Germinal center (tissue), 1 donor: ENCODE data around the gene TAPBP.

Experiments used
- DNase-seq: peaks from one replicate; pipeline ENCODE4 v3.0.0; 2012; ENCODE audit warnings: mixed read lengths, low spot score

Gene TAPBP

GRCh38 chr6:33319939-33320314 lies 6.0 kb upstream of the TAPBP start:
- no peak for DNase-seq

GRCh38 chr6:33318426-33319073 lies 4.7 kb upstream of the TAPBP start:
- DNase-seq = no peak

- peak; percentile 91 for DNase-seq
These were observed 4.0 kb upstream of the TAPBP start, which contains the start of gene ZBTB22 for GRCh38 chr6:33317669-33318425. ZBTB22 (minus strand) TSS chr6:33317744; CDS start chr6:33316916, 828 bp downstream.

- DNase-seq = peak; percentile 84
These were observed 3.5 kb upstream of the TAPBP start for GRCh38 chr6:33317419-33317668.

- DNase-seq = no peak
These were observed 2.9 kb upstream of the TAPBP start for GRCh38 chr6:33316603-33317418.

- no peak for DNase-seq
These were observed 2.1 kb upstream of the TAPBP start for GRCh38 chr6:33315793-33316602.

- no peak for DNase-seq
These were observed 1.3 kb upstream of the TAPBP start for GRCh38 chr6:33314943-33315792.

GRCh38 chr6:33314515-33314942 lies 651 bp upstream of the TAPBP start:
- peak; percentile 53 for DNase-seq

GRCh38 chr6:33313105-33313708 lies 671 bp downstream of the TAPBP start:
- DNase-seq = peak; percentile 70

- DNase-seq = peak; percentile 90
These were observed 1.3 kb downstream of the TAPBP start for GRCh38 chr6:33312361-33313104.

GRCh38 chr6:33306356-33306755 lies 7.5 kb downstream of the TAPBP start:
- DNase-seq = no peak

GRCh38 chr6:33305052-33305451 lies 8.8 kb downstream of the TAPBP start:
- no peak for DNase-seq

- DNase-seq = no peak
These were observed 9.7 kb downstream of the TAPBP start for GRCh38 chr6:33304216-33304615.

GRCh38 chr6:33301877-33302276 lies 12.0 kb downstream of the TAPBP start:
- no peak for DNase-seq

GRCh38 chr6:33299237-33299944 lies 14.5 kb downstream of the TAPBP start:
- DNase-seq = peak; percentile 89

- peak; percentile 62 for DNase-seq
These were observed 15.1 kb downstream of the TAPBP start, which contains the start of gene RGL2 for GRCh38 chr6:33298773-33299236. RGL2 (minus strand) TSS chr6:33298942; CDS start chr6:33298610, 332 bp downstream.

- DNase-seq = peak; percentile 65
These were observed 15.7 kb downstream of the TAPBP start for GRCh38 chr6:33297956-33298772.

- peak; percentile 46 for DNase-seq
These were observed 16.4 kb downstream of the TAPBP start for GRCh38 chr6:33297406-33297955.
